Neural cell (in vitro differentiated cells): Measurements from ENCODE around the gene TFR2. TPM values are rescaled to one million over a fixed set of nuclear protein-coding genes. Genes with fewer than 3 reads are reported as not detected.

Experiments
- H2AFZ ChIP-seq: fragments of 200-600, 300-800 bp; sonication (generic), shearing (Covaris generic); 2 replicates; pipeline ENCODE4 v1.6.0; 2014; ENCODE audit warnings: low read depth, mild to moderate bottlenecking, antibody characterized with exemption, low read length, moderate library complexity
- H3F3A ChIP-seq: fragments of 200-600 bp; shearing (Covaris generic); 2 replicates; pipeline ENCODE4 v1.6.1; 2016; ENCODE audit warnings: mild to moderate bottlenecking, moderate library complexity, mixed read lengths, antibody characterized with exemption, low read length; ENCODE audit not compliant: insufficient read depth, poor library complexity, severe bottlenecking
- H3K27ac ChIP-seq: fragments of 200-600, 300-800 bp; sonication (generic), shearing (Covaris generic); 2 replicates; pipeline ENCODE4 v1.5.1; 2014; ENCODE audit warnings: mild to moderate bottlenecking, low read length, moderate library complexity
- H3K27me3 ChIP-seq: fragments of 300-800, 200-600 bp; sonication (generic), shearing (Covaris generic); 2 replicates; pipeline ENCODE4 v1.6.0; 2014; ENCODE audit warnings: mild to moderate bottlenecking, low read depth, low read length, moderate library complexity; ENCODE audit not compliant: insufficient read depth
- H3K36me3 ChIP-seq: fragments of 300-800, 200-600 bp; sonication (generic), shearing (Covaris generic); 2 replicates; pipeline ENCODE4 v1.5.1; 2014; ENCODE audit warnings: mild to moderate bottlenecking, antibody characterized with exemption, low read length, moderate library complexity; ENCODE audit not compliant: insufficient read depth
- H3K4me2 ChIP-seq: fragments of 300-800, 200-600 bp; sonication (generic), shearing (Covaris generic); 2 replicates; pipeline ENCODE4 v1.6.0; 2014; ENCODE audit warnings: mild to moderate bottlenecking, low read length
- H3K4me3 ChIP-seq: fragments of 300-800, 200-600 bp; sonication (generic), shearing (Covaris generic); 2 replicates; pipeline ENCODE4 v1.5.1; 2014; ENCODE audit warnings: mild to moderate bottlenecking, low read length, moderate library complexity
- H3K79me2 ChIP-seq: fragments of 200-600 bp; shearing (Covaris generic); replicated peaks from 2 replicates; pipeline ENCODE4 v1.6.0; 2014; ENCODE audit warnings: mild to moderate bottlenecking, low read length, moderate library complexity; ENCODE audit not compliant: insufficient read depth
- H3K9ac ChIP-seq: fragments of 300-800, 200-600 bp; sonication (generic), shearing (Covaris generic); 2 replicates; pipeline ENCODE4 v1.6.1; 2016; ENCODE audit warnings: mild to moderate bottlenecking, low read length, mixed read lengths
- H3K9me2 ChIP-seq: fragments of 200-600 bp; shearing (Covaris generic); 2 replicates; pipeline ENCODE4 v1.6.1; 2016; ENCODE audit warnings: mild to moderate bottlenecking, low read length, mixed read lengths; ENCODE audit not compliant: insufficient read depth
- H3K9me3 ChIP-seq: fragments of 200-600, 300-800 bp; sonication (generic), shearing (Covaris generic); 2 replicates; pipeline ENCODE4 v1.6.1; 2016; ENCODE audit warnings: mild to moderate bottlenecking, mixed run types, low read length, moderate library complexity, mixed read lengths
- H4K20me1 ChIP-seq: fragments of 200-600 bp; shearing (Covaris generic); 2 replicates; pipeline ENCODE4 v1.6.1; 2016; ENCODE audit warnings: mild to moderate bottlenecking, mixed run types; ENCODE audit not compliant: insufficient read depth
- CTCF ChIP-seq: fragments of 450-650 bp; IDR thresholded peaks from 2 replicates; pipeline ENCODE4 v1.5.1; 2014; ENCODE audit warnings: antibody characterized with exemption, mild to moderate bottlenecking, moderate library complexity; ENCODE audit not compliant: poor library complexity, severe bottlenecking
- EP300 ChIP-seq: fragments of 450-650 bp; conservative IDR thresholded peaks from 2 replicates; pipeline ENCODE4 v1.6.1; 2014; ENCODE audit warnings: antibody characterized with exemption, mild to moderate bottlenecking, moderate library complexity; ENCODE audit not compliant: poor library complexity, severe bottlenecking
- EZH2 ChIP-seq: fragments of 200-600, 300-800 bp; shearing (Covaris generic), sonication (generic); IDR thresholded peaks from 2 replicates; pipeline ENCODE4 v1.6.1; 2014; ENCODE audit warnings: antibody characterized with exemption, low read length, borderline replicate concordance, mild to moderate bottlenecking; ENCODE audit not compliant: insufficient read depth, poor library complexity, severe bottlenecking
- MXI1 ChIP-seq: fragments of 450-650 bp; conservative IDR thresholded peaks from 2 replicates; pipeline ENCODE4 v1.6.1; 2014; ENCODE audit warnings: antibody characterized with exemption, mild to moderate bottlenecking; ENCODE audit not compliant: poor library complexity, severe bottlenecking
- POLR2AphosphoS5 ChIP-seq: IDR thresholded peaks from 2 replicates; pipeline ENCODE4 v1.6.1; 2012
- RAD21 ChIP-seq: fragments of 450-650 bp; conservative IDR thresholded peaks from 2 replicates; pipeline ENCODE4 v1.6.1; 2014; ENCODE audit warnings: antibody characterized with exemption, mild to moderate bottlenecking, moderate library complexity
- SMC3 ChIP-seq: fragments of 450-650 bp; conservative IDR thresholded peaks from 2 replicates; pipeline ENCODE4 v1.6.1; 2014; ENCODE audit warnings: antibody characterized with exemption, mild to moderate bottlenecking, moderate library complexity; ENCODE audit not compliant: poor library complexity
- TAF1 ChIP-seq: IDR thresholded peaks from 2 replicates; pipeline ENCODE4 v1.6.1; 2012; ENCODE audit warnings: low read depth
- polyA plus RNA-seq: library from polyadenylated mRNA; depleted of rRNA; stranded (reverse); fragments of >200 nt; gene quantifications from 2 replicates; pipeline ENCODE4 v1.2.3, GENCODE V29; 2014
- TF ChIP-seq, protein P1 (sequence below): IDR thresholded peaks from 2 replicates; pipeline ENCODE4 v1.6.1; 2012; ENCODE audit warnings: borderline replicate concordance

The TFR2 gene
- polyA plus RNA-seq, 1 donor from 2014 or later = 21.0 TPM

GRCh38 chr7:100604028-100604975 is 37.0 kb downstream of the TFR2 start:
- Histone ChIP-seq H3K9me3 (no peaks in the 10 kb centered on the region), H3K4me2 (no peak overlapping the region), H4K20me1 (no peaks in the 10 kb centered on the region), H3K4me3 (peak overlapping the region; percentile 57), H3K27me3 (peaks cover 34% of the 10 kb centered on the region), H3K79me2 (no peaks in the 10 kb centered on the region), H3K36me3 (no peaks in the 10 kb centered on the region), H3K9ac (peak overlapping the region; percentile 29), H3K9me2 (no peaks in the 10 kb centered on the region), H3K27ac (no peak overlapping the region), H3F3A (no peaks in the 10 kb centered on the region), H2AFZ (no peak overlapping the region)
- TF ChIP-seq TAF1 (no peak), CTCF (peak; percentile 47)

DNA sequence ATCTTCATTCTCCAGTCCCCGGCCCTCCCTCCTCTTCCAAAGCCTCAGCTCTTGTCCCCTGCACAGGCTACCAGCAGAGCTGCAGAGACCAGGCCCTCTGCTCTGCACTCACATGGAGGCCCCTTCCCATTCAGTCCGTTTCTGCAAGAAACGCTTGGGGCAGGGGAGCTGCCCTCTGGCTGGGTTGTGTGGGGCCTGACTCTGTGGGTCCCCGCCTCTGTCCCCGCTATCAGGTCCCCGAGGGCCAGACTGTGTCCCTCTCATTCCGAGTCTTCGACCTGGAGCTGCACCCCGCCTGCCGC is 37.7 kb downstream of the TFR2 start:
- Histone ChIP-seq H3K9me3 (no peaks in the 10 kb centered on the region), H4K20me1 (no peaks in the 10 kb centered on the region), H2AFZ (no peak overlapping the region), H3K27ac (no peak overlapping the region), H3K27me3 (peaks cover 34% of the 10 kb centered on the region), H3F3A (no peaks in the 10 kb centered on the region), H3K9ac (peak overlapping the region; percentile 29), H3K36me3 (no peaks in the 10 kb centered on the region), H3K4me2 (no peak overlapping the region), H3K9me2 (no peaks in the 10 kb centered on the region), H3K79me2 (no peaks in the 10 kb centered on the region), H3K4me3 (peak overlapping the region; percentile 57)
- TF ChIP-seq POLR2AphosphoS5 (no peak), EZH2 (no peak), TAF1 (no peak), RAD21 (no peak), CTCF (no peak), SMC3 (no peak), MXI1 (no peak), EP300 (no peak)
- TF ChIP-seq, protein P1, sequence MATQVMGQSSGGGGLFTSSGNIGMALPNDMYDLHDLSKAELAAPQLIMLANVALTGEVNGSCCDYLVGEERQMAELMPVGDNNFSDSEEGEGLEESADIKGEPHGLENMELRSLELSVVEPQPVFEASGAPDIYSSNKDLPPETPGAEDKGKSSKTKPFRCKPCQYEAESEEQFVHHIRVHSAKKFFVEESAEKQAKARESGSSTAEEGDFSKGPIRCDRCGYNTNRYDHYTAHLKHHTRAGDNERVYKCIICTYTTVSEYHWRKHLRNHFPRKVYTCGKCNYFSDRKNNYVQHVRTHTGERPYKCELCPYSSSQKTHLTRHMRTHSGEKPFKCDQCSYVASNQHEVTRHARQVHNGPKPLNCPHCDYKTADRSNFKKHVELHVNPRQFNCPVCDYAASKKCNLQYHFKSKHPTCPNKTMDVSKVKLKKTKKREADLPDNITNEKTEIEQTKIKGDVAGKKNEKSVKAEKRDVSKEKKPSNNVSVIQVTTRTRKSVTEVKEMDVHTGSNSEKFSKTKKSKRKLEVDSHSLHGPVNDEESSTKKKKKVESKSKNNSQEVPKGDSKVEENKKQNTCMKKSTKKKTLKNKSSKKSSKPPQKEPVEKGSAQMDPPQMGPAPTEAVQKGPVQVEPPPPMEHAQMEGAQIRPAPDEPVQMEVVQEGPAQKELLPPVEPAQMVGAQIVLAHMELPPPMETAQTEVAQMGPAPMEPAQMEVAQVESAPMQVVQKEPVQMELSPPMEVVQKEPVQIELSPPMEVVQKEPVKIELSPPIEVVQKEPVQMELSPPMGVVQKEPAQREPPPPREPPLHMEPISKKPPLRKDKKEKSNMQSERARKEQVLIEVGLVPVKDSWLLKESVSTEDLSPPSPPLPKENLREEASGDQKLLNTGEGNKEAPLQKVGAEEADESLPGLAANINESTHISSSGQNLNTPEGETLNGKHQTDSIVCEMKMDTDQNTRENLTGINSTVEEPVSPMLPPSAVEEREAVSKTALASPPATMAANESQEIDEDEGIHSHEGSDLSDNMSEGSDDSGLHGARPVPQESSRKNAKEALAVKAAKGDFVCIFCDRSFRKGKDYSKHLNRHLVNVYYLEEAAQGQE = no peak
